HG03045 (cell line): Measurements from ENCODE around the gene NRCAM.

ENCODE experiments used
- ATAC-seq: cut with Tn5 transposase; IDR thresholded peaks from one replicate; pipeline ENCODE4 v1.9.1; 2021; ENCODE audit warnings: mild to moderate bottlenecking, moderate library complexity; ENCODE audit not compliant: unreplicated experiment

The NRCAM gene

DNA sequence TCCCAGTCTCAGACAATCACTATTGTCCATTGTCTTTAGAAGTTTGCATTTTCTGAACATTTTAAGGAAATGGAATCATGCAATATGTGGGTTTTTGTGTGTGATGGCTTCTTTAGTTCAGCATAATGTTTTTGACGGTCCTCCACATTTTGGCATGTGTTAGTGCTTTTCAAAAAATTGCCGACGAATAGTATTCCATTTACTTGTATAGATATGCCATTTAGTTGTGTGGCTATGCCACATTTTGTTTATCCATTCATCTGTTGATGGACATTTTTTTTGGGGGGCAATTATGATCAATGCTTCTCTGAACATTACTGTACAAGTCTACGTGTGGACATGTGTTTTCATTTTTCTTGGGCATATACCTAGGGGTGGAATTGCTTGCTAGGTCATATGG lies 314.1 kb downstream of the NRCAM start:
- no peak for ATAC-seq

DNA sequence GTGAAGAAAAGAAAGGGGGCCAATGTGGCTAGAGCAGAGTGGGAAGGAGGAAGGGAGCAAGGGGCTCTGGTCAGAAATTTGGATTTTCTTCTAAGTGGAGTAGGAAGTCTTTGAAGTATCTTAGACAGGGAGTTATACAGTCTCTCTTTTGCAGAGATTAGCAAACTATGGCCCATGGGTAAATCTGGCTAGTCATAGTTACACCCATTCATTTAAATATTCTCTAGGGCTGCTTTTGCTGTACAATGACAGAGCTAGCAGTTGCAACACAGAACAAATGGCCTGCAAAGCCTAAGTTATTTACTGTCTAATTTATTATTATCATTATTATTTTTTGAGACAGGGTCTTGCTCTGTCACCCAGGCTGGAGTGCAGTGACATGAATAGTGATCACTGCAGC lies 315.6 kb downstream of the NRCAM start:
- no peak for ATAC-seq

DNA sequence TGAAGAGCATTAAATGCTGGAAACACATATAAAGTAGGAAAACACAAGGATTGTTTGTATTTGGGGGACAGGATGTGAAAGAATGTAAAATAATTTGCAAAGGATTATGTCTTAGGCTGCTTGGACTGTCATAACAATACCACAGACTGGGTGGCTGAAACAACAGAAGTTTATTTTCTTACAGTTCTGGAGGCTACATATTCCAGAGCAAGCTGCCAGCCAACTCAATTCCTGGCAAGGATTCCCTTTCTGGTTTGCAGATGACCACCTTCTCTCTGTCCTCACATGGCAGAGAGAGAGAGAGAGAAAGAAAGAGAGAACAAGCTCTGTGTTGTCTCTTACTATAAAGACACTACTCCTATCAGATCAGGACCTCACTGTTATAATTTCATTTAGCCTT lies 317.3 kb downstream of the NRCAM start:
- ATAC-seq = no peak

DNA sequence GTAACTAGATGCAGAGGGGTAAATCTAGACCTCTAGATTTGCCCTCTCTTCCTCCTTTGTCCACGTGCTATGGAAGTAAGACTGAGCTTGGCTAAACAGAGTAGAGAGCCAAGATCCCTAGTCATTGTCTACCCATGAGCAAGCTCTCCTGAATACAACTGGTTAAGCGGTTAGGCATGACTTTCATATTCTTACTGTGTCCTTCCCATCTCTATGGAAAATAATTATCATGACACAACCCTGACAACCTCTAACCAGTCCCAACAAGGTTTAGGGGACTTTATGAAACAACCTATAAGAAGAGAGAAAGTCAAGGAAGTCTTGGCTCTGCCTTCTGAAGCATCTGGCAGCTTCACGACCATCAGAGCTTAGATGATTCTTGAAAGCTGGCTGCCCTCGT lies 318.2 kb downstream of the NRCAM start:
- ATAC-seq = no peak

DNA sequence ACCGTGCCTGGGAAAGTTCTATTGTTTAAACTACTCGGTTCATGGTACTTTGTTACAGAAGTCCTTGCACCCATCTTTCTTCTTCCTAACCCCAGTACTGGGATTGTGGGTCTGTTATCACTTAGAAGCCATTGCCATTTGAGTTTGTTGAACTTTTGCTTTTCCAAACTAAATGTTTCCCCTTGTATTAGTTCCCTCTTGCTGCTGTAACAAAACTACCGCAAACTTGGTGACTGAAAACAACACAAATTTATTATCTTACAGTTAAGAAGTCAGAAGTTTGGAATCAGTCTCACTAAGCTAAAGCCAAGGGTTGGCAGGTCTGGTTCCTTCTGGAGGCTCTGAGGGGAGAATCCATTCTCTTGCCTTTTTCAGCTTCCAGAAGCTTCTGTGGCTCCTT lies 319.2 kb downstream of the NRCAM start:
- ATAC-seq = no peak

DNA sequence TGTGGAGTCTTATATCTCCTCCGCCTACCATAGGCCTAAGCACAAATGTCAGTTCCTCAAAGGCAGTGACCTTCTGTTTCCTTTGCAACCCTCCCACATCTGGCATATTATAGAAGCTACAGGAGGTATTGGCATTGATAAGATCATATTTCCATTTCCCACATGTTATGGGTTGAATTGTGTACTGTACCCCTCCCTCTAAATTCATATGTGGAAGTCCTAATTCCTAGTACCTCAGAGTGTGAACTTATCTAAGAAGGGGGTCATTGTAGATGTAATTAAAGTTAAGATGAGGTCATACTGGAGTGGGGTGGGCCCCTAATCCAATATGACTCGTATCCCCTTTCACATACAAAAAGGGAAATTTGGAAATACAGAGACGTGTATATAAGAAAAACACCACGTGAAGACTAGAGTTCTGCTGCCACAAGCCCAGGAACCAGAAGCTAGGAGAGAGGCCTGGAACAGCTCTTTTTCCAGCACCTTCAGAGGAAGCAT lies 320.0 kb downstream of the NRCAM start:
- peak; percentile 20 for ATAC-seq

DNA sequence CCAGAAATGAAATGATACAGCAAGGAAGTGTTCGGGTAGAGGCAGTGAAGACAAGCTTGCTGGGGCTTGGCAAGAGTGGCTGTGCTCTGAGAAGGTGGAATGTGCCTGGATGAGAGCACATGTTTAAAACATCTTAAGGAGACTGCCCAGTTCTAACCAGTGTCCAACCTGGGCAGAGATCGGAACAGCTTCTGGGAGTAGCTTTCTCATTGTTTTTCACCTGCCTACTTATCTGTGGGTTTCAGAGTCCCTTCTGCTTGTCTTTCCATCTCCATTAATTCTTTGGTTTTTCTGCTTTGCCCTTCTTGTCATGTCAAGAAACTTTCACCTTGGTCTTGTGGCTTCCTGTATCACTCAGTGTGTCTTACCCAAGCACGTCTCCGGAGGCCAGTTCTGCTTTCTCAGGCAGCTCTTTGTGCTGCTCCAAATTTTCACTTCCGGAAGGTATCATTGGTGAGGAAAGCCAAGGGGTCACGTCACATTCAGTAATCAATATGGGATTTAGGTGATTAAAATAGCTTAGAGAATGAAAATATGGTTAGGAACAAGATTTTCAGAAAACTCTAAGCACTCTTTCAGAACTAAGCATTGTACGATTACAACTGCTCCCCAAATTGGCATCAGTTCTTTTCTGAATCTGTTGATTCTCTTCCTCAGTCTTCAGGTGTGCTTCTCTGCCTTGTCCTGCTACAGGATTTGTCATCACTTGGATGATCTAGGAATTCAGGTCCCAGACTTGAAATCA lies 320.6 kb downstream of the NRCAM start:
- peak; percentile 95 for ATAC-seq

GRCh38 chr7:108134486-108134885 lies 321.8 kb downstream of the NRCAM start:
- ATAC-seq = no peak

DNA sequence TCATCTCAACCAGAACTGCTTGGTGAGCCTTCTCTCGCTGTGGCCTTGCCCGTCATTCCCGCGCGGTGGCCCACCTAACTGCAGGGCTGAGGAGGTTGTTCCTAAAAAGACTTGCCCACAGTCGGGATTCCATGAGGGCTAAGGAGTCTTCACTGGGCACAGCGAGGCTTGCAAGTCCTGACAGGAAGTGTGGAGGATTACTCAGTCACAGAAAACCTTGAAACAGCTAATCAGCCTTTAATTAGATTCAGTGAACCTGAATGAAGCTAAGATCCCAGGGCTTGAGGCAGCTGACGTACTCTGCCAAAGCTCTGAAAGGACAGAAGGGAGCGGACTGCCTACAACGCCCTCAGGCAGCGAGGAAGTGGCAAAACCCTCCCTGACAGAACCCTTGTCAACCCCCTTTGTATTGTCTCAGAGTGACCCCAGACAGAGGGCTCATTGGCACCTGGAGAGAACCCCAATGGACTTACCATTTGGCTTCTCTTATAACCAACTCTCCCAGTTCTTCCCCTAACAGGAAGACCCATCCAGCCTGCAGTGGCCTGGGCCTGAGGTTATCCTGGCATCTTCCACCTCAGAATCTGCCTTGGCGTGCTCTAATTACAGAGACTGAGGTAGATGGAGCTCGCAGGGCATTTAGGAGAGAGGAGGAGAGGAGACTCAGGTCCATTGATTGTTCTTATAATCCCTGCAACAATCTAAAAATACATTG lies 323.5 kb downstream of the NRCAM start:
- ATAC-seq = no peak

GRCh38 chr7:108130261-108130660 lies 326.0 kb downstream of the NRCAM start, which contains the start of gene LAMB4:
Gene LAMB4 (minus strand): TSS chr7:108130361. CDS start chr7:108123164, 7,197 bp downstream.
- no peak for ATAC-seq

DNA sequence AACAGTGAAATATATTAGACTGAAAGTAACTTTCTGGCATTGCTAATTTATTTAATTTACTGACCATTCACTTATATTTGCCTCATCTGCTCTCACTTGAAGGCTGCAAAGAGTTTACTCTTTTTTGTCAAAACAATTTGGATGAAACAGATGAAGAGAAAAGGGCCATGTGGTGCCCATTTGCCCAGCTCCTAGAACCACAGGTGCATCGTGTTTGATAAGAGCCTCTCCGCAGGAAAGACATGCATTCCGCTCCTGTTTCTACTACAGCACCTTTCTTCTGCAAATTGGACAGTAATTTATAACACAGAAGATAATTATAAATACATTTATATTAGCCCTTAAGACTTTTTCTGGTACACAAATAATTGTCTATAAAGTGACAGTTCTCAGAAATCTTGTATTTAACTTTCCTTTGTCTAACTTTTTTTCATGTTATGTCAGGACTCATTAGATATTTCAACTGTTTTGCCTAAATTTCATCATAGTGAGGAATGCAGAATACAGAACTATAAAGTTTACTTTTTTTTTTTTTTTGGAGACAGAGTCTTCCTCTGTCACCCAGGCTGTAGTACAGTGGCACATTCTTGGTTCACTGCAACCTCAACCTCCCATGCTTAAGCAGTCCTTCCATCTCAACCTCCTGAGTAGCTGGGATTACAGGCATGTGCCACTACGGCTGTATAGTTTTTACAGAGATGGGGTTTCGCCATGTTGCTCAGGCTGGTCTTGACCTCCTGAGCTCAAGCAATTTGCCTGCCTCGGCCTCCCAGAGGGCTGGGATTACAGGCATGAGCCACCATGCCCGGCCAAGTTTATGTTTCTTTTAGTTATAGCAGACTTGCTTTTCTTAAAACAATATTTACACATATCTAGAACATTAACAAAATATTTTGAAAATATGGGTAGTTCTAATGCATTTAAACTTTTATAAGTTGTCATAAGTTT lies 326.9 kb downstream of the NRCAM start:
- no peak for ATAC-seq

DNA sequence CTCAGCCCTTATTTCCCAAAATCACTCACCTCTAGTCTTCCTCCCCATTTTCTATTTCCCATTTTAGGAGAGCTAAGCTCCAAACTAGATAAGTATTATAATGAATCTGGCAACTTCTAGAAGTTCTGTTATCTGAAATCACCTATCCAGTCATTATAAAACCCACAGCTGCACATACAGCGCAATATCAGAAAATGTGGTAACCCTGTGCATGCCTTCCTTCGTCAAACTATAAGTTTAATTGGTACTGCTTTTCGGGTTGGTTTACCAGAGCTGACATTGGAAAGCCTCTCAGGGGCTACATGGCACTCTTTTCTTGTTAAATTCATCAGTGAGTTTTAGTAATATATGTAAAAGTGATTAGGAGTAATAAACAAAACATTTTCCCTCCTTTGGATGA lies 327.7 kb downstream of the NRCAM start:
- ATAC-seq = no peak

DNA sequence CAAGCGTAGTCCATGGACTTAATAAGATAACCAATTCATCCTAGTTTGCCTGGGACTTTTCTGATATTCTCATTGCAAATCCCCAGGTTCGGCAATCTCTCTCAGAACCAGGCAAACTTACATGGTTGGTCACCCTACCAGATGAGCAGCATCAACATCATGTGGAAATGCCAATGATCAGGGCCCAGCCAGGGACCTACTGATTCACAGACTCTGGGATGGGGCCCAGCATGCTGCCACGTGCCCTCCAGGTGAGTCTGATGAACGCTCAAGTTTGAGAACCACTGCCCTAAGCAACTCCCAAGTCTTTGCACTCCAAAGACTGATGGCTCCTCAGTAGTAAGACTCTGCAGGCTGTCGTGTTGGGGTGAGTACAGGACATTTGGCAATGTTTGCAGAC lies 328.8 kb downstream of the NRCAM start:
- no peak for ATAC-seq

DNA sequence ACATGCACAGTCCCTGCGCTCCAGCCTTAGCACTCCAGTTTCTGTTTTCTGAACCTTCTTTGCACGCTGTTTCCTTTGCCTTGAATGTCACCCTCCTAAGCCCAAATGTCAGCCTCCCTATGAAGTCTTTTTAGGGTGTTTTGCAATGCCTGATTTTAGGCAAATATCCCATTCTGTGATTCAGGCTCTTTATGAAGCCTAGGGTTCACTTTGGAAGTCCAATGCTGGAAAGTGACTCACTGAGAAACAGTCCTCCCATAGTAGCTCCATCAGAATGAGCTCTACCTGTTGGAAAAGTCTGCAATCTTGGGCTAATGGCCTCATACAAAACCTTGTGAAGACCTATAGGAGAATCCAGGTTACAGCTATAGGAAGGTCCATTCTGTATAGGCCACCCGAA lies 331.4 kb downstream of the NRCAM start:
- ATAC-seq = no peak

GRCh38 chr7:108122181-108122580 lies 334.1 kb downstream of the NRCAM start:
- ATAC-seq = no peak

DNA sequence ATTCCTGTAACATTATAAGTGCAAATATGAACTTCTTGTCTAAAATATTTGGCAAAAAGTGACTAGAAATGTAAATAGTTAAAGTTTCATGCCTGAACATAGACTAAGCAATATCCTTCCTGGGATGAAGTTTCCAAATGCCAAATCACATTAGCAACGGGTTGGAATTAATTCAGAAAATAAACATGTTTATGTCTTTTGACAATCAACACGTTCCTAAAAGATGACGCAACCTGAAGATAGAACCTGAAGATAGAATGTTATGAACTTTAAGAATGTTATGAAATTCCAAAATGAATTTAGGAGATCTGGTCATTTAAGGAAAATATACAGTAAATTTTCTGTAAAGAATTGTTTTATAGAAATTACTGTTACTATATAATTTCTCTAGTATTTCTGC lies 335.3 kb downstream of the NRCAM start:
- no peak for ATAC-seq

GRCh38 chr7:108120196-108120595 lies 336.0 kb downstream of the NRCAM start:
- ATAC-seq = no peak

- no peak for ATAC-seq
Measured at GRCh38 chr7:108118959-108119358, 337.3 kb downstream of the NRCAM start.

GRCh38 chr7:108114117-108114841 lies 342.0 kb downstream of the NRCAM start:
- ATAC-seq = no peak

GRCh38 chr7:108112683-108113082 lies 343.6 kb downstream of the NRCAM start:
- ATAC-seq = no peak
